Neural cell (in vitro differentiated cells): ENCODE results near the gene SPZ1.

Experiments
- EP300 ChIP-seq: fragments of 450-650 bp; conservative IDR thresholded peaks from 2 replicates; pipeline ENCODE4 v1.6.1; 2014; ENCODE audit warnings: antibody characterized with exemption, mild to moderate bottlenecking, moderate library complexity; ENCODE audit not compliant: poor library complexity, severe bottlenecking
- EZH2 ChIP-seq: fragments of 200-600, 300-800 bp; shearing (Covaris generic), sonication (generic); IDR thresholded peaks from 2 replicates; pipeline ENCODE4 v1.6.1; 2014; ENCODE audit warnings: antibody characterized with exemption, low read length, borderline replicate concordance, mild to moderate bottlenecking; ENCODE audit not compliant: insufficient read depth, poor library complexity, severe bottlenecking
- MXI1 ChIP-seq: fragments of 450-650 bp; conservative IDR thresholded peaks from 2 replicates; pipeline ENCODE4 v1.6.1; 2014; ENCODE audit warnings: antibody characterized with exemption, mild to moderate bottlenecking; ENCODE audit not compliant: poor library complexity, severe bottlenecking
- POLR2AphosphoS5 ChIP-seq: IDR thresholded peaks from 2 replicates; pipeline ENCODE4 v1.6.1; 2012
- REST ChIP-seq: IDR thresholded peaks from 2 replicates; pipeline ENCODE4 v1.6.1; 2012; ENCODE audit warnings: borderline replicate concordance
- SMC3 ChIP-seq: fragments of 450-650 bp; conservative IDR thresholded peaks from 2 replicates; pipeline ENCODE4 v1.6.1; 2014; ENCODE audit warnings: antibody characterized with exemption, mild to moderate bottlenecking, moderate library complexity; ENCODE audit not compliant: poor library complexity
- TF ChIP-seq, protein P1 (sequence below): fragments of 450-650 bp; IDR thresholded peaks from 2 replicates; pipeline ENCODE4 v1.5.1; 2014; ENCODE audit warnings: antibody characterized with exemption, mild to moderate bottlenecking, moderate library complexity; ENCODE audit not compliant: poor library complexity, severe bottlenecking

GRCh38 chr5:80368661-80369480, 49.1 kb downstream of the SPZ1 start:
- TF ChIP-seq, protein P1, sequence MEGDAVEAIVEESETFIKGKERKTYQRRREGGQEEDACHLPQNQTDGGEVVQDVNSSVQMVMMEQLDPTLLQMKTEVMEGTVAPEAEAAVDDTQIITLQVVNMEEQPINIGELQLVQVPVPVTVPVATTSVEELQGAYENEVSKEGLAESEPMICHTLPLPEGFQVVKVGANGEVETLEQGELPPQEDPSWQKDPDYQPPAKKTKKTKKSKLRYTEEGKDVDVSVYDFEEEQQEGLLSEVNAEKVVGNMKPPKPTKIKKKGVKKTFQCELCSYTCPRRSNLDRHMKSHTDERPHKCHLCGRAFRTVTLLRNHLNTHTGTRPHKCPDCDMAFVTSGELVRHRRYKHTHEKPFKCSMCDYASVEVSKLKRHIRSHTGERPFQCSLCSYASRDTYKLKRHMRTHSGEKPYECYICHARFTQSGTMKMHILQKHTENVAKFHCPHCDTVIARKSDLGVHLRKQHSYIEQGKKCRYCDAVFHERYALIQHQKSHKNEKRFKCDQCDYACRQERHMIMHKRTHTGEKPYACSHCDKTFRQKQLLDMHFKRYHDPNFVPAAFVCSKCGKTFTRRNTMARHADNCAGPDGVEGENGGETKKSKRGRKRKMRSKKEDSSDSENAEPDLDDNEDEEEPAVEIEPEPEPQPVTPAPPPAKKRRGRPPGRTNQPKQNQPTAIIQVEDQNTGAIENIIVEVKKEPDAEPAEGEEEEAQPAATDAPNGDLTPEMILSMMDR: no peak
- TF ChIP-seq POLR2AphosphoS5 (no peak), REST (no peak), EZH2 (no peak), MXI1 (no peak), EP300 (no peak), SMC3 (no peak)
